ENCODE data around the gene KCNIP4.

- TF ChIP-seq POLR2A (conservative IDR thresholded peaks at IDR 0.05) = no peak
- TF ChIP-seq, protein P1, sequence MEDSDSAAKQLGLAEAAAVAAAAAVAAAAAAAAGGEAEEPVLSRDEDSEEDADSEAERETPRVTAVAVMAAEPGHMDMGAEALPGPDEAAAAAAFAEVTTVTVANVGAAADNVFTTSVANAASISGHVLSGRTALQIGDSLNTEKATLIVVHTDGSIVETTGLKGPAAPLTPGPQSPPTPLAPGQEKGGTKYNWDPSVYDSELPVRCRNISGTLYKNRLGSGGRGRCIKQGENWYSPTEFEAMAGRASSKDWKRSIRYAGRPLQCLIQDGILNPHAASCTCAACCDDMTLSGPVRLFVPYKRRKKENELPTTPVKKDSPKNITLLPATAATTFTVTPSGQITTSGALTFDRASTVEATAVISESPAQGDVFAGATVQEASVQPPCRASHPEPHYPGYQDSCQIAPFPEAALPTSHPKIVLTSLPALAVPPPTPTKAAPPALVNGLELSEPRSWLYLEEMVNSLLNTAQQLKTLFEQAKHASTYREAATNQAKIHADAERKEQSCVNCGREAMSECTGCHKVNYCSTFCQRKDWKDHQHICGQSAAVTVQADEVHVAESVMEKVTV (CRISPR knock-in tag; IDR thresholded peaks at IDR 0.05) = no peak
- no peak for TF ChIP-seq ZBTB33 (CRISPR knock-in tag; IDR thresholded peaks at IDR 0.05)
- TF ChIP-seq, protein P2, sequence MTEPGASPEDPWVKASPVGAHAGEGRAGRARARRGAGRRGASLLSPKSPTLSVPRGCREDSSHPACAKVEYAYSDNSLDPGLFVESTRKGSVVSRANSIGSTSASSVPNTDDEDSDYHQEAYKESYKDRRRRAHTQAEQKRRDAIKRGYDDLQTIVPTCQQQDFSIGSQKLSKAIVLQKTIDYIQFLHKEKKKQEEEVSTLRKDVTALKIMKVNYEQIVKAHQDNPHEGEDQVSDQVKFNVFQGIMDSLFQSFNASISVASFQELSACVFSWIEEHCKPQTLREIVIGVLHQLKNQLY (CRISPR knock-in tag; conservative IDR thresholded peaks at IDR 0.05) = no peak
- no peak for TF ChIP-seq GTF2E2 (tag; IDR thresholded peaks at IDR 0.05)
- no peak for TF ChIP-seq NR1H2 (CRISPR knock-in tag; IDR thresholded peaks at IDR 0.05)
- TF ChIP-seq, protein P3, sequence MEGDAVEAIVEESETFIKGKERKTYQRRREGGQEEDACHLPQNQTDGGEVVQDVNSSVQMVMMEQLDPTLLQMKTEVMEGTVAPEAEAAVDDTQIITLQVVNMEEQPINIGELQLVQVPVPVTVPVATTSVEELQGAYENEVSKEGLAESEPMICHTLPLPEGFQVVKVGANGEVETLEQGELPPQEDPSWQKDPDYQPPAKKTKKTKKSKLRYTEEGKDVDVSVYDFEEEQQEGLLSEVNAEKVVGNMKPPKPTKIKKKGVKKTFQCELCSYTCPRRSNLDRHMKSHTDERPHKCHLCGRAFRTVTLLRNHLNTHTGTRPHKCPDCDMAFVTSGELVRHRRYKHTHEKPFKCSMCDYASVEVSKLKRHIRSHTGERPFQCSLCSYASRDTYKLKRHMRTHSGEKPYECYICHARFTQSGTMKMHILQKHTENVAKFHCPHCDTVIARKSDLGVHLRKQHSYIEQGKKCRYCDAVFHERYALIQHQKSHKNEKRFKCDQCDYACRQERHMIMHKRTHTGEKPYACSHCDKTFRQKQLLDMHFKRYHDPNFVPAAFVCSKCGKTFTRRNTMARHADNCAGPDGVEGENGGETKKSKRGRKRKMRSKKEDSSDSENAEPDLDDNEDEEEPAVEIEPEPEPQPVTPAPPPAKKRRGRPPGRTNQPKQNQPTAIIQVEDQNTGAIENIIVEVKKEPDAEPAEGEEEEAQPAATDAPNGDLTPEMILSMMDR (IDR thresholded peaks at IDR 0.05 in 2 of 3, conservative IDR thresholded peaks at IDR 0.05 in 1 of 3; ENCODE audit: insufficient read depth in 2 of 3, low read depth in 1 of 3, low read length in 3 of 3) = no peak
- no peak for TF ChIP-seq JUNB (CRISPR knock-in tag; conservative IDR thresholded peaks at IDR 0.05)
- TF ChIP-seq FOXJ2 (tag; IDR thresholded peaks at IDR 0.05) = no peak
- no peak for TF ChIP-seq HDAC6 (IDR thresholded peaks at IDR 0.05; ENCODE audit: low read depth, low read length)
- no peak for TF ChIP-seq BACH1 (tag; IDR thresholded peaks at IDR 0.05)
- TF ChIP-seq RFX5 (IDR thresholded peaks at IDR 0.05; ENCODE audit: low read depth, low read length) = no peak
- no peak for TF ChIP-seq U2AF1 (optimal IDR thresholded peaks at IDR 0.05; ENCODE audit: low read depth, low read length)
Measured at GRCh38 chr4:21387683-21388082, 560.9 kb downstream of the KCNIP4 start.
